TTC549 (cell line): ENCODE measurements around the gene CHAF1A.

Experiments used
- FAIRE-seq: peaks from 2 replicates; lab custom pipeline; 2012; peaks lifted over from hg19 to GRCh38; lab: Jason Lieb, UNC

The CHAF1A gene

GRCh38 chr19:4405977-4406376 is 3.5 kb downstream of the CHAF1A start:
- no peak for FAIRE-seq

GRCh38 chr19:4406626-4407025 is 4.2 kb downstream of the CHAF1A start:
- FAIRE-seq: no peak

- no peak for FAIRE-seq
These were observed 6.9 kb downstream of the CHAF1A start for GRCh38 chr19:4409123-4409933.

GRCh38 chr19:4413588-4413987 is 11.1 kb downstream of the CHAF1A start:
- no peak for FAIRE-seq

GRCh38 chr19:4414144-4414799 is 11.8 kb downstream of the CHAF1A start:
- FAIRE-seq: no peak

GRCh38 chr19:4414800-4415321 is 12.4 kb downstream of the CHAF1A start:
- FAIRE-seq: no peak

- no peak for FAIRE-seq
These were observed 12.9 kb downstream of the CHAF1A start for GRCh38 chr19:4415352-4415751.

GRCh38 chr19:4416268-4416667 is 13.8 kb downstream of the CHAF1A start:
- FAIRE-seq: no peak

- no peak for FAIRE-seq
These were observed 21.1 kb downstream of the CHAF1A start for GRCh38 chr19:4423416-4424126.

- FAIRE-seq: no peak
These were observed 23.1 kb downstream of the CHAF1A start for GRCh38 chr19:4425537-4425936.

GRCh38 chr19:4428326-4428975 is 26.0 kb downstream of the CHAF1A start:
- FAIRE-seq: no peak

- FAIRE-seq: no peak
These were observed 26.8 kb downstream of the CHAF1A start for GRCh38 chr19:4429256-4429655.

- FAIRE-seq: no peak
These were observed 27.3 kb downstream of the CHAF1A start for GRCh38 chr19:4429771-4430171.

- FAIRE-seq: no peak
These were observed 28.3 kb downstream of the CHAF1A start for GRCh38 chr19:4430760-4431159.

- FAIRE-seq: no peak
These were observed 28.9 kb downstream of the CHAF1A start for GRCh38 chr19:4431296-4431695.

- FAIRE-seq: no peak
These were observed 29.6 kb downstream of the CHAF1A start for GRCh38 chr19:4431808-4432674.

GRCh38 chr19:4432918-4433506 is 30.6 kb downstream of the CHAF1A start:
- no peak for FAIRE-seq

GRCh38 chr19:4434391-4434790 is 32.0 kb downstream of the CHAF1A start:
- FAIRE-seq: no peak

GRCh38 chr19:4436231-4436630 is 33.8 kb downstream of the CHAF1A start:
- FAIRE-seq: no peak

GRCh38 chr19:4437103-4437502 is 34.7 kb downstream of the CHAF1A start:
- FAIRE-seq: no peak

- no peak for FAIRE-seq
These were observed 36.8 kb downstream of the CHAF1A start for GRCh38 chr19:4439243-4439642.
